Epithelial cell of proximal tubule (primary cell): Measurements from ENCODE around the gene ACACA. TPM values are rescaled to one million over a fixed set of nuclear protein-coding genes. Genes with fewer than 3 reads are reported as not detected.

ENCODE experiments used
- DNase-seq: peaks from one replicate; pipeline ENCODE4 v3.0.0-alpha.2; 2011; ENCODE audit warnings: low read depth
- H3K4me3 ChIP-seq: 2 replicates; pipeline ENCODE4 v1.5.1; 2011; ENCODE audit warnings: low read depth, mild to moderate bottlenecking, low read length
- CTCF ChIP-seq: conservative IDR thresholded peaks from 2 replicates; pipeline ENCODE4 v1.5.1; 2012; ENCODE audit warnings: low read depth, mild to moderate bottlenecking, low read length
- total RNA-seq: library from RNA; depleted of rRNA; stranded (reverse); fragments of >200 nt; gene quantifications from 2 replicates; pipeline ENCODE4 v1.2.3, GENCODE V29; 2015

Gene ACACA
- total RNA-seq, 1 donor from 2014 or later = 26.4 TPM

DNA sequence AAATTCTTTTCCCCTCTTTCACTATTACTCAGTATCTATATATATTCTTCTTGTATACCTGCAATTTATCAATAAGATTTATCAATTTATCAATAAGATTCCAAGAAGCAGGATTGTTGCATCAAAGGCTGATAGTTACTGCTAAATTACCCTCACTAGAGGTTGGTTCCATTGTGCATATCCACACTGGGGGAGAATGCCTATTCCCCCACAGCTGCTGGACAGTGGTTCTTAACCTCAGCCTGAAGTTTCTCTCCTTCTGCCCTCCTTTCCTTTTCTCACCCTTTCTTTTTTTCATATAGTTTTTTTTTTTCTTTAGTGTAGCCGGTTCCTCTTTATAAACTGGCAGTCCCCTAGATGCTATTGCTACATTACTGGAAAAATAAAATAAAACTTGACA lies 24.6 kb downstream of the ACACA start:
- TF ChIP-seq CTCF = no peak
- DNase-seq = no peak
- no peak overlapping the region for H3K4me3 ChIP-seq

- H3K4me3 ChIP-seq = no peak within 1 kb of the TSS
- DNase-seq = no peak
- no peak for TF ChIP-seq CTCF
These were observed 30.9 kb downstream of the ACACA start, which contains the start of gene C17orf78 for GRCh38 chr17:37375706-37376105. Gene C17orf78 (plus strand): TSS chr17:37375985. CDS start chr17:37376093, 108 bp downstream.

GRCh38 chr17:37373530-37374159 lies 33.0 kb downstream of the ACACA start:
- peak; percentile 100 for TF ChIP-seq CTCF
- H3K4me3 ChIP-seq = no peak overlapping the region
- DNase-seq = no peak

- H3K4me3 ChIP-seq = no peak overlapping the region
- no peak for DNase-seq
- TF ChIP-seq CTCF = no peak
These were observed 38.1 kb downstream of the ACACA start for GRCh38 chr17:37368577-37368976.

- TF ChIP-seq CTCF = no peak
- no peak overlapping the region for H3K4me3 ChIP-seq
- no peak for DNase-seq
These were observed 41.0 kb downstream of the ACACA start for GRCh38 chr17:37365589-37365988.

GRCh38 chr17:37361543-37361942 lies 45.1 kb downstream of the ACACA start:
- no peak overlapping the region for H3K4me3 ChIP-seq
- DNase-seq = no peak
- no peak for TF ChIP-seq CTCF

DNA sequence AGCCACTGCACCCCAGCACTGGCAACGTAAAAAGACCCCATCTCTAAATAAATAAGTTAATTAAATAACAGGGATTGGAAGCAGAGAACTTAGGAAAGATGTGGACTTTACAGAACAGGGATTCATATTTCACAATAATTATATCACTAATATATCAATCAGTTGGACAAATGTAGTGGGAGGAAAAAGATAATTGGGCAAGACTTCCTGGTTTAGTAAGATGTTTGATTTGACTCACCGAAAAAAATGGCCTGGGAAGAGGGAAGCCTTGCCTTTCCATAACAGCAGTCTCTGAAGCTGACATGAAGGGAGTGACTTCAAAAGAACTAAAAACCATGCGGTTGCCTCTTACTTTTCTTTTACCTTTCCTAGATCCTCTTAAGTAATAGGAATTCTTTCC lies 46.0 kb downstream of the ACACA start:
- no peak for TF ChIP-seq CTCF
- DNase-seq = no peak

More for the DNA sequence above, 46.0 kb downstream of the ACACA start:
- H3K4me3 ChIP-seq = no peak overlapping the region
